Left lung (tissue), 10 donors: Measurements from ENCODE around the gene GPC6. TPM values are rescaled to one million over a fixed set of nuclear protein-coding genes. Genes with fewer than 3 reads are reported as not detected.

Experiments used
- ATAC-seq: fragments of 200-7000 bp; cut with Tn5 transposase; one replicate; pipeline ENCODE4 v1.9.1; 2020; ENCODE audit warnings: moderate library complexity
- DNase-seq, 4 donors: peaks; one replicate each; pipeline ENCODE4 v3.0.0-alpha.2; 2013 to 2020
- H3K27ac ChIP-seq, 2 donors: fragments of 200-600 bp; sonication (generic) in 1 of 2; one replicate each; pipeline versions ENCODE4 v1.5.0 to v1.8.0; 2020 to 2021
- H3K27me3 ChIP-seq, 2 donors: fragments of 200-600 bp; sonication (generic) in 1 of 2; one replicate each; pipeline versions ENCODE4 v1.5.0 to v1.8.0; 2020 to 2021
- H3K36me3 ChIP-seq, 2 donors: fragments of 200-600 bp; sonication (generic) in 1 of 2; one replicate each; pipeline versions ENCODE4 v1.5.0 to v1.8.0; 2020 to 2021
- H3K4me1 ChIP-seq, 2 donors: fragments of 200-600 bp; one replicate each; pipeline ENCODE4 v1.8.0; 2021
- H3K4me3 ChIP-seq, 2 donors: fragments of 200-600 bp; sonication (generic) in 1 of 2; one replicate each; pipeline versions ENCODE4 v1.5.0 to v1.8.0; 2020 to 2021; ENCODE audit warnings: mild to moderate bottlenecking in 1 of 2
- H3K9me3 ChIP-seq, 2 donors: fragments of 200-600 bp; sonication (generic) in 1 of 2; one replicate each; pipeline versions ENCODE4 v1.5.0 to v1.8.0; 2020 to 2021
- intact Hi-C, 2 donors: fragments of 100-400 bp; cut with DNase I; formaldehyde crosslinking; loops; one replicate each; pipeline versions ENCODE4 v1.11.2 to v1.14.2; 2022
- polyA plus RNA-seq, 6 donors: library from polyadenylated mRNA; unstranded; fragments of 120-200 nt; gene quantifications; one replicate each; pipeline ENCODE4 v1.2.1, GENCODE V29; 2013; ENCODE audit not compliant: insufficient read length in 6 of 6
- total RNA-seq, 2 donors: library from RNA; stranded (reverse); fragmentation: NEBNext Ultra II Directional; extraction: Animal tissue kit (Norgen Biotek cat#: 25700); gene quantifications; one replicate each; pipeline ENCODE4 v1.2.1, GENCODE V29; 2021
- TF ChIP-seq, protein P1 (sequence below), 2 donors: fragments of 200-600 bp; sonication (generic) in 1 of 2; IDR thresholded peaks; one replicate each; pipeline versions ENCODE4 v1.5.0 to v1.8.0; 2021; ENCODE audit warnings: antibody characterized with exemption in 2 of 2
- donor health status: DM: no; HTN: yes; CAD: no.
- donor health status: DM: no; HTN: no; CAD: no.

The GPC6 gene
- total and polyA plus RNA-seq, 8 donors = 9.6 to 25.8 (median 21.1) TPM

DNA sequence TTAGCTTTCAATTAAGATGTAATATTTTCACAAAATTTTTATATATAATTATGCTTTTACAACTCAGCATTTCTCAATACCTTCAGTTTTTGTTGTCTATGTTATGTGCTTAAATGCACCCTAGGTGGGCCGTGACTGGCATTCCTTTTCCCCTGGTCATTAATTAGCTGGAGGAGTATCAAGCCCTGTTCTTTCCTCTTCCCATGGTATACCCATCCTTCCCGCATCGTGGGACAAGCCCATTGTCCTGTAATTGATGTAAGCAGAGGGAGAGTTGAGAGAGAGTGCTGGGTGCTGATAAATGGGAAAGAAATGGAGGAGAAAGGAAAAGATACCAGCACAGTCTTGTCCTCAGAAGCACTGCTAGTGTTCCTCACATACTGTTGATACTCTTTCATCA is 591.7 kb downstream of the GPC6 start:
- ATAC-seq (no peak), DNase-seq (no peak)
- Histone ChIP-seq H3K9me3 (no peaks in the 10 kb centered on the region), H3K27me3 (no peaks in the 10 kb centered on the region), H3K36me3 (no peaks in the 10 kb centered on the region), H3K4me1 (no peaks in the 10 kb centered on the region), H3K27ac (no peak overlapping the region), H3K4me3 (no peak overlapping the region)
- intact Hi-C loops = no loop called here
- TF ChIP-seq, protein P1, sequence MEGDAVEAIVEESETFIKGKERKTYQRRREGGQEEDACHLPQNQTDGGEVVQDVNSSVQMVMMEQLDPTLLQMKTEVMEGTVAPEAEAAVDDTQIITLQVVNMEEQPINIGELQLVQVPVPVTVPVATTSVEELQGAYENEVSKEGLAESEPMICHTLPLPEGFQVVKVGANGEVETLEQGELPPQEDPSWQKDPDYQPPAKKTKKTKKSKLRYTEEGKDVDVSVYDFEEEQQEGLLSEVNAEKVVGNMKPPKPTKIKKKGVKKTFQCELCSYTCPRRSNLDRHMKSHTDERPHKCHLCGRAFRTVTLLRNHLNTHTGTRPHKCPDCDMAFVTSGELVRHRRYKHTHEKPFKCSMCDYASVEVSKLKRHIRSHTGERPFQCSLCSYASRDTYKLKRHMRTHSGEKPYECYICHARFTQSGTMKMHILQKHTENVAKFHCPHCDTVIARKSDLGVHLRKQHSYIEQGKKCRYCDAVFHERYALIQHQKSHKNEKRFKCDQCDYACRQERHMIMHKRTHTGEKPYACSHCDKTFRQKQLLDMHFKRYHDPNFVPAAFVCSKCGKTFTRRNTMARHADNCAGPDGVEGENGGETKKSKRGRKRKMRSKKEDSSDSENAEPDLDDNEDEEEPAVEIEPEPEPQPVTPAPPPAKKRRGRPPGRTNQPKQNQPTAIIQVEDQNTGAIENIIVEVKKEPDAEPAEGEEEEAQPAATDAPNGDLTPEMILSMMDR (IDR thresholded peaks at IDR 0.05) = no peak

DNA sequence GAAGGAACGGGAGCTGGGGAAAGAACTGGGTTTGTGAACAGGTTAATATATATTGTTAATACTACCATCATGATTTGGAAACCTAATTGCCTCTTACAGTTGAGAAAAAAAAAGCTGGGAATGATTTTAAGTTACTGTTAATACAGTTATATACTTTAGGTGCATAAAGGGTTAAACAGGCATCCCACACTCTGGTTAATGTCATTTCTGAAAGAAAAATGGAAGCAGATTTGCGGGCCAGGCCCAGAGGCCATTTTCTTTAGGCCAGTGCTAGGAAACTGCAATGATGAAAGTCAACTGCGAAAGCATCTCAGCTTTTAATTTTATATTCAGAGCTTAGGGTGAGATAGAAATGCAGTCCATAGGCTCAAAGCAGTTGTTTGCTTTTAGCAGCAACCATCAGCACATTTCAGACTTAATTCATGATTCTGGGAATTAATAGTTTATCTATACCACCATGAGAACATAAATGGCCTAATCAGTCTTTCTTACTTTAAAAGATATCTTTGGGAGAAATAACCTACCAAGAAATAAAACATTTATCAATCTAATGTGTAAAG is 592.8 kb downstream of the GPC6 start:
- Histone ChIP-seq H3K36me3 (no peaks in the 10 kb centered on the region), H3K27ac (no peak overlapping the region), H3K4me1 (no peaks in the 10 kb centered on the region), H3K4me3 (no peak overlapping the region), H3K9me3 (no peaks in the 10 kb centered on the region), H3K27me3 (no peaks in the 10 kb centered on the region)
- DNase-seq (no peak), ATAC-seq (no peak)
- TF ChIP-seq, protein P1 (IDR thresholded peaks at IDR 0.05) = no peak
- intact Hi-C loops = no loop called here

DNA sequence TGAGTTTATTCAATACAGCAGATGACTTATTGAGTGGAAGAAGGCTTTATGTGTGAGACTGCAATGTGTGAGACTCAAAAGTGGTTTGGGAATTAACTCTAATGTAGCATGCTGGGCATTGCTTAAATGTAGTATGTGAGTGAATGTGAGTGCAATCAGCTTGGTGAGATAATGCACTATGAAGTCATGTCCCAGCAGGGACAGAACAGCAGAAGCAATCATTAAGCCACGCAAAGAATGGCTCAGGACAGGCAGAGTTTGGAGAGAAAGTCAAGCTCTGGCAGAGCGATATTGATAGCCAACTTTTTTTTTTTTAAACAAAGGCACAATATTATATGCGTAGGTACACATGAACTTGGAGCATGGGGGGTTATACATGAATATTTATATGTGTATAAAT is 597.7 kb downstream of the GPC6 start:
- TF ChIP-seq, protein P1 (IDR thresholded peaks at IDR 0.05) = no peak
- no peaks in the 10 kb centered on the region for H3K36me3 ChIP-seq
- ATAC-seq = no peak
- H3K27me3 ChIP-seq = no peaks in the 10 kb centered on the region
- intact Hi-C loops = no loop called here
- H3K4me1 ChIP-seq = no peaks in the 10 kb centered on the region
- H3K4me3 ChIP-seq = no peak overlapping the region
- DNase-seq = no peak
- no peaks in the 10 kb centered on the region for H3K9me3 ChIP-seq
- no peak overlapping the region for H3K27ac ChIP-seq

DNA sequence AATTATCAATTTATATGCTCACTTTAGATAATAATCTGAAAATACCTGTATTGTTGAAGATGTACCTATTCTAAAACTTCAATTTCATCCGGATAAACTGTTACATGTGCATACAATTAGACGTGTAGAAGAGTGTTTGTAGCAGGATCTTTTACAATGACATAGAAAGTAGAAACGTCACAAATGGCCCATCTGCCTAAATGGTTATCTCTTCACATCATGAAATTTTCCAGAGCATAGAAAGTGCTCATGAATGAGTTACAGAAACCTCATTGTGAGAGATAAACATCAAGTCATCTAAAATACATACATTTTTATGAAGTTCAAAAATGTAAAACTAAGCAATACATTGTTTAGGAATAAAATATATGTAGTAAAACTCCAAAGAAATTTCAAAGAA is 607.4 kb downstream of the GPC6 start:
- no peaks in the 10 kb centered on the region for H3K4me1 ChIP-seq
- TF ChIP-seq, protein P1 (IDR thresholded peaks at IDR 0.05) = no peak
- no peak for ATAC-seq
- intact Hi-C loops = no loop called here
- H3K27ac ChIP-seq = no peak overlapping the region
- H3K4me3 ChIP-seq = no peak overlapping the region
- no peaks in the 10 kb centered on the region for H3K9me3 ChIP-seq
- no peaks in the 10 kb centered on the region for H3K36me3 ChIP-seq
- no peaks in the 10 kb centered on the region for H3K27me3 ChIP-seq
- DNase-seq = no peak

DNA sequence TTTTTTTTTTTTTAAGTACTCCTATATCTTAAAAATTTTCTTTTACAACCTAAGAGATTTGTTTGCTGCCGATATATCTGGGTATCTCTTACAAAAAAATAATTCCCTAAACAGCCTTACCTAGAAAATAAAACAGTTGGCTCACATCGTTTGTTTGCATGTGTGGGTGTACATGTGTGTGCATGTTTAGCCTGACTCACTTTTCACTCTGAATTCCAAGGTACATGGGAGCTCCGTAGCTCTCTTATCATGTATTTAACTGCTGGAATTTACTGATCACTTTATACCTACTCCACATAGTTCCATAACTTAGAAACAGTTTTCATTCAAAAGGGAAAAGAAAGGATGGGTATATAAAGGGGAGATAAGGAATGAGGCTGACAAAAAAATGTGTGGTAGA is 616.5 kb downstream of the GPC6 start:
- no peak overlapping the region for H3K27ac ChIP-seq
- H3K27me3 ChIP-seq = no peaks in the 10 kb centered on the region
- H3K4me3 ChIP-seq = no peak overlapping the region
- DNase-seq (no peak), ATAC-seq (no peak)
- TF ChIP-seq, protein P1 (IDR thresholded peaks at IDR 0.05) = no peak
- intact Hi-C loops = no loop called here
- no peaks in the 10 kb centered on the region for H3K4me1 ChIP-seq
- peaks cover 0 to 3% of the 10 kb centered on the region in 2 donors for H3K9me3 ChIP-seq
- no peaks in the 10 kb centered on the region for H3K36me3 ChIP-seq
